GM12875 (cell line): ENCODE measurements around the gene OR11H7.
A peak's percentile ranks its signal among the peaks of the same experiment; 100 is the strongest.
"Not testable (repeated sequence)": the region's sequence is repeated elsewhere in the genome, so short reads cannot be mapped to it uniquely, and the experiment has no call there.

Experiments used
- H3K4me3 ChIP-seq: one replicate; pipeline ENCODE4 v1.5.1; 2011; ENCODE audit warnings: low read depth, low read length, control low read depth
- CTCF ChIP-seq: IDR thresholded peaks from 2 replicates; pipeline ENCODE4 v1.5.1; 2011; ENCODE audit warnings: low read depth, mild to moderate bottlenecking, control low read depth, inconsistent platforms, low read length, moderate library complexity, borderline replicate concordance; ENCODE audit not compliant: insufficient read depth

OR11H7 gene

GRCh38 chr14:20215196-20215595 lies 13.6 kb upstream of the OR11H7 start:
- no peak for TF ChIP-seq CTCF
- H3K4me3 ChIP-seq = no peak overlapping the region

DNA sequence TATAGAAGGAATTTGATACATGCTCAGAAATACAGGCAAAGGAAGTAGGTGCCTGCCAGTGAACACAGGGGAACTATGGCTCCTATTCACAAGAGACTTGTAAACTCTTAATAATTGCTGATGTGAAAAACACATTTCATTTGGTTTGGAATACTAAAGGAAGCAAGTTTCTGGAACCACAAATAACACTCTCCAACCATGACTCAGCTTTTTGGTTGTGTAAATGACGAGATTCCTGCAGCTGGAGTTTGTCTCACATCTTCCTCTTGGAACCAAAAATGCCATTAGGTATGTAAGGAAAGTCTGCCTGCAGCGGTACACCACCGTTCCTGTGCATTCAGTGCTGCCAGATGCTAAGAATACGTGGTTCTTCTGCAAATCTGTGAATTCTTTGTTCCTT lies 9.7 kb upstream of the OR11H7 start:
- H3K4me3 ChIP-seq = no peak overlapping the region
- no peak for TF ChIP-seq CTCF

GRCh38 chr14:20223410-20223809 lies 5.4 kb upstream of the OR11H7 start, which contains the start of gene OR11H6:
Gene OR11H6 (plus strand): TSS chr14:20223710. CDS start chr14:20223710, 0 bp downstream.
- TF ChIP-seq CTCF = no peak
- no peak within 1 kb of the TSS for H3K4me3 ChIP-seq

- H3K4me3 ChIP-seq = not testable (repeated sequence)
These were observed 6.6 kb downstream of the OR11H7 start for GRCh38 chr14:20235415-20235814.

DNA sequence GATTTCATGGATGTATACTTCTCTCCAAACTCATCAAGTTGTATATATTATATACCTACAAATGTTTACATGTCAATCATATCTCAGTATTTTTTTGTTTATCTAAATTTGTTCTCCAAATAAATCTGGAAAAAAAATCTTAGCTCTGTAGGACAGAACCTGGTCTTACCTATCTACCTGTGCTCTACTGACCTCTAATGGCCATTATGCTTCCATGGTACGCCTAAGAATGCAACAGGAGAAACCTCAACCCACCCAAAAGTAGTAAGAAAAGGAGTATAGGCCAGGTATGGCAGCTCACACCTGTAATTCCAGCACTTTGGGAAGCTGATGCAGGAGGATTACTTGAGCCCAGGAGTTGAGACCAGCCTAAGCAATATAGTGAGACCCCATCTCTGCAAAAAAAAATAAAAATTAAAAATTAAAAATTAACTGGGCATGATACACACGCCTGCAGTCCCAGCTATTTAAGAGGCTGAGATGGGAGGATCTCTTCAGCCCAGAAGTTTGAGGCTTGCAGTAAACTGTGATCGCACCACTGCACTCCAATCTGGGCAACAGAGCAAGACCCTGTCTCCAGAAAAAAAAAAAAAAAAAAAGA lies 19.0 kb downstream of the OR11H7 start:
- no peak overlapping the region for H3K4me3 ChIP-seq
- TF ChIP-seq CTCF = peak; percentile 40; the same call in 1 of the 2 replicates

GRCh38 chr14:20262642-20263128 lies 33.9 kb downstream of the OR11H7 start:
- no peak for TF ChIP-seq CTCF
- H3K4me3 ChIP-seq = no peak overlapping the region

GRCh38 chr14:20264361-20264760 lies 35.6 kb downstream of the OR11H7 start:
- H3K4me3 ChIP-seq = not testable (repeated sequence)

GRCh38 chr14:20274062-20274461 lies 45.3 kb downstream of the OR11H7 start:
- H3K4me3 ChIP-seq = no peak overlapping the region

More at GRCh38 chr14:20274062-20274461, 45.3 kb downstream of the OR11H7 start:
- no peak for TF ChIP-seq CTCF
